Activated T-helper 17 cell treated with anti-CD3 and anti-CD28 coated beads, Interleukin-2, amount 50 U/mL, for 72 hours (primary cell): ENCODE data around the gene TNRC6C. TPM values are rescaled to one million over a fixed set of nuclear protein-coding genes. Genes with fewer than 3 reads are reported as not detected.

Source experiments
- total RNA-seq, 2 donors: library from RNA; stranded (reverse); gene quantifications; one replicate each; pipeline ENCODE4 v1.2.3, GENCODE V29; 2022

Gene TNRC6C
- total RNA-seq, 2 donors from 2014 or later, result 15.6 to 19.1 TPM

Other genes with a start within 250 kb of the TNRC6C start
- gene TMC6, start 170.1 kb downstream of the TNRC6C start, total RNA-seq, result 100 to 1,000 TPM; 165 to 351 TPM
- gene TMC8, start 172.1 kb downstream of the TNRC6C start, total RNA-seq, result 100 to 1,000 TPM; 126 to 250 TPM
- gene C17orf99, start 187.7 kb downstream of the TNRC6C start, total RNA-seq, result under 1 TPM; 0.67 to 0.82 TPM
- 100 to 1,000 TPM in 1 of 2 donors, 10 to 100 TPM in 1; 90.4 to 118 TPM for gene SYNGR2, start 209.9 kb downstream of the TNRC6C start, total RNA-seq
- gene TK1, start 228.3 kb downstream of the TNRC6C start, total RNA-seq, result 100 to 1,000 TPM; 149 to 181 TPM
- gene AFMID, start 228.7 kb downstream of the TNRC6C start, total RNA-seq, result 10 to 100 TPM; 44.2 to 59.4 TPM